CD4-positive, alpha-beta T cell treated with Interleukin-12 subunit alpha and Interleukin-12 subunit beta, for 1 hour (primary cell): Measurements from ENCODE around the gene ZNF74.
"Not testable (repeated sequence)": the region's sequence is repeated elsewhere in the genome, so short reads cannot be mapped to it uniquely, and the experiment has no call there.

Source experiments
- DNase-seq: peaks from one replicate; pipeline ENCODE4 v3.0.0-alpha.2; 2020

ZNF74 gene

DNA sequence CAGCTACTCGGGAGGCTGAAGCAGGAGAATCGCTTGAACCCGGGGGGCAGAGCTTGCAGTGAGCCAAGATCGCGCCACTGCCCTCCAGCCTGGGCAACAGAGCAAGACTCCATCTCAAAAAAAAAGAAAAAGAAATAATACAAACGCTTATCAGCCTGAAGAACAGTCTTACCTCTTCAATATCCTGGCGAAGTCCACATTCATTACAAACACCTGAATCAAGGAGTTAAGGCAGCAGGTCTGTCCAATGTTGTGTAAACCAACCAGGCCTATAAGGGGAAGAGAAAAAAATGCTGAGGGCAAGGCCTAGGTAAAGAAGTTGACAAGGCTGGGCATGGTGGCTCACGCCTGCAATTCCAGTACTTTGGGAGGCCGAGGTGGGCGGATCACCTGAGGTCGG, 17.0 kb upstream of the ZNF74 start:
- not testable (repeated sequence) for DNase-seq

- DNase-seq: no peak
Measured at GRCh38 chr22:20378110-20378509, 15.8 kb upstream of the ZNF74 start.

- DNase-seq: not testable (repeated sequence)
Measured at GRCh38 chr22:20378684-20379083, 15.3 kb upstream of the ZNF74 start.

DNA sequence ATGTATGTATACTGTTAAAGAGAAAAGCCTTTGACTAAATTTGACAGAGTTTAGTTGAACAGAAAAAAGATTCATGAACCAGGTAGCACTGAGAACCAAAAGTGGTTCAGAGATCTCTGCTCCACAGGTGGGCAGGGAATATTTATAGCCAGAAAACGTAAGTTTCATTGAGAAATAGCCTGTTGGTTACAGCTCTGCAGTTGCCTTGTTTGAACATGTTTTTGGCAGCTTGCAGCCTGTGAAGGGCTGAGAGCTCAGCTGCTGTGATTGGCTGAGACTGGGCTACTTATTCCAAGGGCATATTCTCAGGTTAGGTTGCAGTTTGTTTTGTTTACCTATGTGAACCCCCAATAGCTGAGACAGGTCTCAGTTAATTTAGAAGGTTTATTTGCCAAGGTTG, 13.5 kb upstream of the ZNF74 start:
- DNase-seq: no peak

DNA sequence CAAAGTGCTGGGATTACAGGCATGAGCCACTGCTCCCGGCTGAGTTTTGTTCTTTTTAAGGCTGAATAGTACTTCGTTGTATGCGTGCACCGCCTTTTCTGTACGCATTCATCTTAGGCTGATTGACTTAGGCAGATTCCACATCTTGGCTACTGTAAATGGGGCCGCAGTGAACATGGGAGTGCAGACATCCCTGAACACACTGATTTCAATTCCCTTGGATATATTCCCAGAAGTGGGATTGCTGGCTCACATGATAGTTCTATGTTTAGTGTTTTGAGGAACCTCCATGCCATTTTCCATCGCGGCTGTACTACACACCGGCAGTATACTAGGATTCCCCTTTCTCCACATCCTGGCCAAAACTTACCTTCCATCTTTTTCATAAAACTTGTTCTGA, 10.4 kb upstream of the ZNF74 start:
- DNase-seq: no peak

DNA sequence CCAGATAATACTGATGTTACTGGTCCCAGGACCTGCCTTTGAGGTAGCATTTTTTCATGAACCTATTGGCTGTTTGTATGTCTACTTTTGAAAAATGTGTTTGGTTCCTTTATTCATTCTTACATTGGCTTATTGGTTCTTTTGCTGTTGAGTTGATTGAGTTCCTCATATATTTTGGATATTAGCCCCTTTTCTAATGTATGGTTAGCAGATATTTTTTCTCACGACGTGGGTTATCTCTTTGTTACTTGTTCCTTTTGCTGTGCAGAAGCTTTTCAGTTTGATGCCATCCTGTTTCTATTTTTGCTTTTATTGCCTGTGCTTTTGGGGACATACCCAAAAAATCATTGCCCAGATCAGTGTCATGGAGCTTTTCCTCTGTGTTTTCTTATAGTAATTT, 9.8 kb upstream of the ZNF74 start:
- DNase-seq: no peak

DNA sequence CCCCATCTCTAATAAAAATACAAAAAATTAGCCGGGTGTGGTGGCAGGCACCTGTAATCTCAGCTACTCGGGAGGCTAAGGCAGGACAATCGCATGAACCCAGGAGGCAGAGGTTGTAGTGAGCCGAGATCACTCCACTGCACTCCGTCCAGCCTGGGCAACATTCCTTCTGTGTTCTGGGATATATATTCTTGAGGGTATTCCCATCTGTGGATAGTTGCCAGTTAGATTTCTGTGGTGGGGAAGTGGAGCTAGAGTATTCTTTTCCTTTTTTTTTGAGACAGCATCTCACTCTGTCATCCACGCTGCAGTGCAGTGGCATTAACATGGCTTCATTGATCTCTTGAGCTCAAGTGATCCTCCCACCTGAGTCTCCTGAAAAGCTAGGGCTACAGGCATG, 9.1 kb upstream of the ZNF74 start:
- DNase-seq: no peak

DNA sequence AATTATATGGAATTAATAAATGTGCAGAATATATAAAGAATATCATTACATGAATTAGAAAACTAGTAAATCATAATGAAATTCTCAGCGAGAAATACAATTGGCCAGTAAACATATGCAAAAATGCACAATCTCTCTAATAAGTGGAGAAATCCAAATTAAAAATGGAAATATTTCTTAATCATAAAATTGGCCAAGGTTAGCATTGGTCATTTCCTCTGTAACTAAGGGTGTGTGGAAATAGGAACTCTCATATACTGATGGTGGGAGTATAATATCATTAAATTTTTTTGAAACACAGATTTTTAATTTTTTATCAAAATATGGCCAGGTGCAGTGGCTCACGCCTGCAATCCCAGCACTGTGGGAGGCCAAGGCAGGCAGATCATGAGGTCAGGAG, 7.6 kb upstream of the ZNF74 start:
- DNase-seq: no peak

DNA sequence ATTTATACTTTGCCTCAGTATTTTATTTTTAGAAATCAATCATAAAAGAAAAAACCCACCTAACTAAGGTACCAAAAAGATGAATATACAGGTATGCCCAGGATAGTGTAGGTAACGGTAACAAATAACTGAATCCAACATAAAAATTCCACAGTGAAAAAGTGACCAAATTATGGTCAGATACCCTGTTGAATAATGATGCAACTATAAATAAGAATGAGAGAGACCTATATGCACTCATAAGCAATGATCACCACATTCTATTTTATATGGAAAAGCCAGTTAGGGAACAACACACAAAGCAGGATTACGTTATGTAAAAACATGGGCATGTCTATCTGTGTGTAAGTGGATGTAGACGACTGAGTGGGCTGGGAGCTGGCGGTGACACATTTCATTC, 7.0 kb upstream of the ZNF74 start:
- no peak for DNase-seq

GRCh38 chr22:20388200-20388599, 5.8 kb upstream of the ZNF74 start:
- DNase-seq: no peak

- DNase-seq: no peak
Measured at GRCh38 chr22:20389288-20389687, 4.7 kb upstream of the ZNF74 start.

DNA sequence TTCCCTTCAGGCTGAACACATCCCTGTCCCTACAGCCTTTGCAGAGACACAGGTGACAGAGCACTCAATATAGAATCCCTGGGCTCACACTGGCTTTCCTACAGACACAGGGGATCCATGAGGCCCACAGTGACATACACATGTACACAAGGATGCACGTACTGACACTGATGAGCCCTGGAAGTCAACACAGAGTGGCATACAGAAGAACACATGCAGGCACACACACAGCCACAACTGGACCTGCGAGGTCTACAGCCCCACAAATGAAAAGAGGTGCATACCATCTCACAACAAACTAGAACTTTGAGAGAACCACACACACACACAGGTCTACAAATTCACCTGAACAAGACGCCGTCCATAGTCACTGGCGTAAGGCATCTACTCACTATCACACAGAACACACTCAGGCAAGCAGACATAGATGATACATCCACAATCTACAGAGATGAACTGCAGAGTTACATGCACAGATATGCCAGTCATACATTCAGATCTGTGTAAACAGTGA, 3.5 kb upstream of the ZNF74 start:
- DNase-seq: no peak

GRCh38 chr22:20391222-20391621, 2.7 kb upstream of the ZNF74 start:
- DNase-seq: no peak

DNA sequence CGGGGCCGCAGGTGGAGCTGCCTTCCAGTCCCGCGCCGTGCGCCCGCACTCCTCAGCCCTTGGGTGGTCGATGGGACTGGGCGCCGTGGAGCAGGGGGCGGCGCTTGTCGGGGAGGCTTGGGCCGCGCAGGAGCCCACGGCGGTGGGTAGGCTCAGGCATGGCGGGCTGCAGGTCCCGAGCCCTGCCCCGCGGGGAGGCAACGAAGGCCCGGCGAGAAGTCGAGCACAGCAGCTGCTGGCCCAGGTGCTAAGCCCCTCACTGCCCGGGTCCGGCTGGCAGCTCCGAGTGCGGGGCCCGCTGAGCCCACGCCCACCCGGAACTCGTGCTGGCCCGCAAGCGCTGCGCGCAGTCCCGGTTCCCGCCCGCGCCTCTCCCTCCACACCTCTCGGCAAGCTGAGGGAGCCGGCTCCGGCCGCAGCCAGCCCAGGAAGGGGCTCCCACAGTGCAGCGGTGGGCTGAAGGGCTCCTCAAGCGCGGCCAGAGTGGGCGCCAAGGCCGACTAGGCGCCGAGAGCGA, 1.5 kb upstream of the ZNF74 start:
- not testable (repeated sequence) for DNase-seq

DNA sequence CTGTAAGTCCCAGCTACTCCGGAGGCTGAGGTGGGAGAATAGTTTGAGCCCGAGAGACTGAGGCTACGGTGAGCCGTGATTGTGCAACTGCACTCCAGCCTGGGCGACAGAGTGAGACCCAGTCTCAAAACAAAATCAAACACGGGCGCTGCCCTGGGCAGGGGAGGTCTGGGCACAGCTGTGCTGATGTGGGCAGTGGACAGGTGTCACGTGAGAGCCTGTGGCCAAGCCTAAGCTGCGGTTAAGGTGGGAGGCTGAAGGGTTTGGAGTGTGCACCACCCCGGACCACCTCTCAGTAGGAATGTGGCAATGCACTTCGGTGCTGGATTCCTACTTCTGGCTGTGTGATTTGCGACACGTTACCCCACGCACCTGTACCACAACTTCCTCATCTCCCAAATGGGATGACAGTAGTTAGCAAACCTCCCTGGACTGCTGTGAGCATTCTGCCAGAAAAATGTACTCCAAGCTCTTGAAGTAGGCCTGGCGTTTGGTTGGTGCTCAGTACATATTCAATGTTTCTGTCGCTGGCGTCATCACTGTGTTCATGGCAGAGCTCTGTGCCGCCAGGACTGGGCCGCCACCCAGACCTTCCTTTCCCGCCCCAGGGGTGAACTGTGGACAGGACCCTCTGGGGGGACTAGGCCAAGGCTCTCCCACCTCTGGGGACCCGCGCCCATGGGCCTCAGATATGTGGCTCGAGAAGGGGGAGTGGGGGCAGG, 807 bp upstream of the ZNF74 start:
- no peak for DNase-seq

GRCh38 chr22:20395181-20395906, 1.4 kb downstream of the ZNF74 start:
- DNase-seq: no peak

GRCh38 chr22:20395907-20396287, 1.9 kb downstream of the ZNF74 start:
- DNase-seq: no peak

GRCh38 chr22:20396639-20397038, 2.7 kb downstream of the ZNF74 start:
- DNase-seq: no peak

GRCh38 chr22:20397498-20397897, 3.5 kb downstream of the ZNF74 start:
- no peak for DNase-seq

DNA sequence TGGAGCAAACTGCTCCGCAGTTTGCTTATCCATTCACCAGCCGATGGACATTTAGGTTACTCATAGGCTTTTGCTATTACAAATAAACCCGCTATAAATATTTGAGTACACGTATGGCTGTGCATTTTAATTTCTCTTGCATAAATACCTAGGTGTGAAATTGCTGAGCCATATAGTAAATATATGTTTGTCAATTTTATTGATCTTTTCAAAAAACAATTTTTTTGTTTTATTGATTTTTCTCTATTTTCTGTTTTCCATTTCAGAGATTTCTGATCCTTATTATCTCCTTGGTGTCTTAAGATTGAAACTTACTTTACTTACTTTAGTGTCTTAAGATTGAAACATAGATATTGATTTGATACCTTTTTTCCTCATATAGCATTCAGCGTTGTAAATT, 4.5 kb downstream of the ZNF74 start:
- no peak for DNase-seq

- DNase-seq: no peak
Measured at GRCh38 chr22:20399866-20400605, 6.1 kb downstream of the ZNF74 start.

DNA sequence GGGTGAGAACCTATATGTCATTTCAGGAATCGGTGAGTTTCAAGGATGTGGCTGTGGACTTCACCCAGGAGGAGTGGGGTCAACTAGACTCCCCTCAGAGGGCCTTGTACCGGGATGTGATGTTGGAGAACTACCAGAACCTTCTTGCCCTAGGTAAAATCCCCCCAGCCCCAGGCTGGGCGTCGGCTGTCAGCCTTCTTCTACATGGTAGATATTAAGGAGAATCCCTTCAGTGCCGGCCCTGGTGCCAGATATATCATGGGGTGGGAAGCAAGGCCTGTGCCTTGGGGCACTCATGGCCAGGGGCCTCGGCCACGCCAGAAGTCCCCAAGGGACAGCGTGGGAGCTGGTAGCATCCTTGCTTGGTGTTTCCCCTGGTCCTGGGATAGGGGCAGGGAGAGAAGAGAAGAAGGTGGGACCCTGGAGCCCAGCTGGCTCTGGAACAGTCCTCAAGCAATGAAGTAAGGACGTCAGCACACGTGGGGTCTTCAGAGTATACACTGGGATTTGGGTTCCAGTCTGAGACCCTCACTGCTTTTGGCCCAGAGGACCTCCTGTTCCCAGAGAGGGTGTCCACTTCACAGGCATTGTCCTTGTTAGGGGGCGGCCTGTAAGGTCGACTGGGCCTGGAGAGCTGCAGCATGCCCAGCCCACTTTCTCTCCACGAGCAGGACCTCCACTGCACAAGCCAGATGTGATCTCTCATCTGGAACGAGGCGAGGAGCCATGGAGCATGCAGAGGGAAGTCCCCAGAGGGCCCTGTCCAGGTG, 6.8 kb downstream of the ZNF74 start:
- DNase-seq: no peak
